Left ventricle myocardium inferior (tissue), 1 donor: ENCODE measurements around the gene TNFRSF4. TPM values are rescaled to one million over a fixed set of nuclear protein-coding genes. Genes with fewer than 3 reads are reported as not detected.

Experiments
- DNase-seq: peaks from one replicate; pipeline ENCODE4 v3.0.0-alpha.2; 2020
- H3K27ac ChIP-seq: fragments of 200-600 bp; replicated peaks from 2 replicates; pipeline ENCODE4 v1.8.0; 2021
- H3K27me3 ChIP-seq: fragments of 200-600 bp; 2 replicates; pipeline ENCODE4 v1.8.0; 2021; ENCODE audit warnings: low read depth
- H3K36me3 ChIP-seq: fragments of 200-600 bp; 2 replicates; pipeline ENCODE4 v1.8.0; 2021
- H3K4me1 ChIP-seq: fragments of 200-600 bp; 2 replicates; pipeline ENCODE4 v1.8.0; 2021
- H3K4me3 ChIP-seq: fragments of 200-600 bp; 2 replicates; pipeline ENCODE4 v1.8.0; 2021; ENCODE audit warnings: mild to moderate bottlenecking, moderate library complexity
- H3K9me3 ChIP-seq: fragments of 200-600 bp; replicated peaks from 2 replicates; pipeline ENCODE4 v1.8.0; 2021
- CTCF ChIP-seq: fragments of 200-600 bp; IDR thresholded peaks from 2 replicates; pipeline ENCODE4 v1.8.0; 2021; ENCODE audit warnings: antibody characterized with exemption, mild to moderate bottlenecking, borderline replicate concordance
- intact Hi-C: fragments of 100-400 bp; cut with micrococcal nuclease; formaldehyde crosslinking; loops from one replicate; pipeline ENCODE4 v1.11.0; 2022
- total RNA-seq: library from RNA; stranded (reverse); fragmentation: NEBNext Ultra II Directional; extraction: Animal tissue kit (Norgen Biotek cat#: 25700); gene quantifications from one replicate; pipeline ENCODE4 v1.2.1, GENCODE V29; 2021
- donor health status: DM: no; HTN: yes; CAD: no; lungs with severe emphysema.

TNFRSF4 gene
- total RNA-seq, 1 donor from 2014 or later = 2.2 TPM

DNA sequence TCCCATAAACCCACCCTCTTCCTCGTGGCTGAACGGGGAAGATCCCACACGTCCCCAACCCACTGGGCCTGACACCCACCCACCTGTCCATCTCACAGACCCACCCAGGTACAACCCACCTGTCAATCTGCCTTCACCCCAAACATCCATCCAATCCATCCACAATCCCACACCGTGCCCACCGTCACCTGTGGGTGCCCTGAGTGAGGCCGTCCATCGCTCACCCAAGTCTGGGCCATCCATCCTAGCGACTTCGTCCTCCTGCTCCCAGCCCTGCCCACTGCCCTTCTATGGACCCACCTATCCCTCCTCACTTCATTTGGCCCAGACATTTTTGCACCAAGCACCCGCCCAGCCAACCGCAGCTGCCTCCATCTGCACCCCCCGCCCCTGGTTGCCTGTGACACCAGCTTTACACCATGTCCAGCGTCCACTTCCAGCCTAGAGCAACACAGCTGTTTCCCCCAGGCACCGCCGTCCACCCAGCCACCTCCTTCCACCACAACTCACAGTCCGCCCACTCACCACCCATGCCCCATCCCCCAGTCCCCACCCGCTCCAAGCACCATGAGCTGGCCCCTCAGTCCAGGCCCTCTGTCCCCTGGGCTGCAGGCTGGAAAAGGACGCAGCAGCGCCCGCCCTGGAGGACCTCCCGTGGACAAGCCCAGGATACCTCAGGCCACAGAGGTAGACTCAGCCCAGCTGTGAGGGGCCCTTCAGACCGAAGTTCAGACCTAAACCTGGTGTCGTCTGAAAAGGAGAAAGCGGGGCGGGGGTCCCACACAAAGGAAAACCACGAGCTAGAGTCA lies 32.6 kb downstream of the TNFRSF4 start:
- H3K4me1 ChIP-seq = peaks cover 13% of the 10 kb centered on the region

GRCh38 chr1:1179983-1180861 lies 33.7 kb downstream of the TNFRSF4 start:
- peak; percentile 12 for DNase-seq
- no peak for TF ChIP-seq CTCF

More for the DNA sequence above, 32.6 kb downstream of the TNFRSF4 start:
- no peak overlapping the region for H3K4me3 ChIP-seq
- no peaks in the 10 kb centered on the region for H3K9me3 ChIP-seq
- no peaks in the 10 kb centered on the region for H3K36me3 ChIP-seq
- no peak overlapping the region for H3K27ac ChIP-seq
- H3K27me3 ChIP-seq = peaks cover 71% of the 10 kb centered on the region
- DNase-seq = peak; percentile 5
- no peak for TF ChIP-seq CTCF
- intact Hi-C loops = no loop called here

GRCh38 chr1:1179346-1179982 lies 34.5 kb downstream of the TNFRSF4 start:
- TF ChIP-seq CTCF = no peak
- peaks cover 89% of the 10 kb centered on the region for H3K27me3 ChIP-seq
- intact Hi-C loops = no loop called here

More at GRCh38 chr1:1179983-1180861, 33.7 kb downstream of the TNFRSF4 start:
- Histone ChIP-seq H3K4me1 (peaks cover 13% of the 10 kb centered on the region), H3K4me3 (no peak overlapping the region), H3K27ac (no peak overlapping the region), H3K36me3 (no peaks in the 10 kb centered on the region), H3K27me3 (peaks cover 82% of the 10 kb centered on the region), H3K9me3 (peaks cover 3% of the 10 kb centered on the region)
- intact Hi-C loops = no loop called here

GRCh38 chr1:1178794-1179331 lies 35.1 kb downstream of the TNFRSF4 start:
- peak; percentile 7 for DNase-seq
- intact Hi-C loops = no loop called here
- H3K27me3 ChIP-seq = peaks cover 95% of the 10 kb centered on the region
- H3K4me3 ChIP-seq = no peak overlapping the region
- H3K9me3 ChIP-seq = peaks cover 4% of the 10 kb centered on the region
- peaks cover 14% of the 10 kb centered on the region for H3K4me1 ChIP-seq
- no peaks in the 10 kb centered on the region for H3K36me3 ChIP-seq
- H3K27ac ChIP-seq = no peak overlapping the region
- TF ChIP-seq CTCF = no peak

More at GRCh38 chr1:1179346-1179982, 34.5 kb downstream of the TNFRSF4 start:
- Histone ChIP-seq H3K27ac (no peak overlapping the region), H3K9me3 (peaks cover 4% of the 10 kb centered on the region), H3K4me1 (peaks cover 13% of the 10 kb centered on the region), H3K4me3 (no peak overlapping the region), H3K36me3 (no peaks in the 10 kb centered on the region)
- DNase-seq = peak; percentile 9
